Activated naive CD4-positive, alpha-beta T cell treated with anti-CD3 and anti-CD28 coated beads, Interleukin-2, amount 10 ng/mL, durations not matched to agents 5 hours and 36 hours (primary cell): ENCODE results near the gene CALM1. TPM values are rescaled to one million over a fixed set of nuclear protein-coding genes. Genes with fewer than 3 reads are reported as not detected.

Source experiments
- total RNA-seq, 2 experiments: library from RNA; stranded (reverse); gene quantifications; one replicate each; pipeline ENCODE4 v1.2.3, GENCODE V29; 2021

CALM1 gene
- 100 to 1,000 TPM; 713 to 717 TPM for total RNA-seq

DNA sequence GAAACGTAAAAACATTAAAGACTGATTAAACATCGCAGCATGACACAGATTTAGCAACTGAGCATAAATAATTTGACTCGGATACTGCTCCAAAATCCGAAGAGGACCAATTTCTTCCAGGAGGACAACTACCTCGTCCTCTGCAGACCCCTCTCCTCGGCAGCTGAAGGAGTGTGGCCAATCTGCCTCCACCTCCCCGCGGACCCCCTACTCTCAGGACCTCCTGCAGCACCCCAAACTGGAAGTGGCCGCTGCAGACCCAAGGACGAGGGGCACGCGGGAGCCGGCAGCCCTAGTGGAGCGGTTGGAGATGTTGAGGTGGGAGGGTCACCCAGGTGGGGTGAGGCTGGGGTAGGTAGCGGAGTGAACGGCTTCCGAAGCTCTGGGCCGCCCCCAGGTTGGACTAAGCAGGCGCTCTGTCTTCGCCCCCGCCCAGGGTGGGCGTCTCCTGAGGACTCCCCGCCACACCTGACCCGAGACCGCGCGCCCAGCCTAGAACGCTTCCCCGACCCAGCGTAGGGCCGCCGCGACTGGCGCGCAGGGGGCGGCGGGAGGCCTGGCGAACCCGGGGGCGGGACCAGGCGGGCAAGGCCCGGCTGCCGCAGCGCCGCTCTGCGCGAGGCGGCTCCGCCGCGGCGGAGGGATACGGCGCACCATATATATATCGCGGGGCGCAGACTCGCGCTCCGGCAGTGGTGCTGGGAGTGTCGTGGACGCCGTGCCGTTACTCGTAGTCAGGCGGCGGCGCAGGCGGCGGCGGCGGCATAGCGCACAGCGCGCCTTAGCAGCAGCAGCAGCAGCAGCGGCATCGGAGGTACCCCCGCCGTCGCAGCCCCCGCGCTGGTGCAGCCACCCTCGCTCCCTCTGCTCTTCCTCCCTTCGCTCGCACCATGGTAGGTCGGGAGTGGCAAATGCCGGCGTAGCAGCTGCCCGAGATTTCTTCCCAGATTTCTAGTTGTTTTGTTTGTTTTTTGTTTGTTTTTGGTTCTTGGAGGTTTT is at the start of gene CALM1:
TSS of gene CALM1 (plus strand) at position 689 of the 999 bp plus-strand sequence. CDS start at position 891, 202 bp downstream.

Other genes with a start within 250 kb of the CALM1 start
- 10 to 100 TPM; 62.6 to 65.0 TPM for gene PSMC1, start 140.5 kb upstream of the CALM1 start, total RNA-seq
- gene NRDE2, start 65.1 kb upstream of the CALM1 start, total RNA-seq = 10 to 100 TPM; 18.5 to 19.6 TPM